GM23338 (cell line): ENCODE measurements around the gene SLC4A7. TPM values are rescaled to one million over a fixed set of nuclear protein-coding genes. Genes with fewer than 3 reads are reported as not detected.

Source experiments
- ATAC-seq: fragments of 200-7000 bp; cut with Tn5 transposase; 3 replicates; pipeline ENCODE4 v1.9.1; 2020
- DNase-seq: peaks from one replicate; pipeline ENCODE4 v3.0.0-alpha.2; 2015; ENCODE audit warnings: low spot score
- H2AFZ ChIP-seq: fragments of 200-600 bp; sonication (generic); 2 replicates; pipeline ENCODE4 v1.8.0; 2016; ENCODE audit warnings: antibody characterized with exemption, mild to moderate bottlenecking, moderate library complexity
- H3F3A ChIP-seq: fragments of 200-600 bp; sonication (generic); replicated peaks from 2 replicates; pipeline ENCODE4 v1.8.0; 2017; ENCODE audit warnings: antibody characterized with exemption, mixed run types, low read depth
- H3K27ac ChIP-seq: fragments of 200-600 bp; sonication (generic); 2 replicates; pipeline ENCODE4 v1.6.1; 2016; ENCODE audit warnings: low read depth
- H3K27me3 ChIP-seq: fragments of 200-600 bp; sonication (generic); 2 replicates; pipeline ENCODE4 v1.8.0; 2016; ENCODE audit warnings: mild to moderate bottlenecking, mixed run types, moderate library complexity; ENCODE audit not compliant: insufficient read depth
- H3K36me3 ChIP-seq: fragments of 200-600 bp; sonication (generic); 2 replicates; pipeline ENCODE4 v1.8.0; 2016; ENCODE audit warnings: mild to moderate bottlenecking; ENCODE audit not compliant: insufficient read depth
- H3K4me1 ChIP-seq: fragments of 200-600 bp; sonication (generic); 2 replicates; pipeline ENCODE4 v1.8.0; 2016; ENCODE audit warnings: mild to moderate bottlenecking, moderate library complexity; ENCODE audit not compliant: insufficient read depth
- H3K4me2 ChIP-seq: fragments of 200-600 bp; sonication (generic); 2 replicates; pipeline ENCODE4 v1.7.1; 2017; ENCODE audit warnings: mixed run types
- H3K4me3 ChIP-seq: fragments of 200-600 bp; sonication (generic); 2 replicates; pipeline ENCODE4 v1.6.1; 2016; ENCODE audit warnings: mixed run types
- H3K79me2 ChIP-seq: fragments of 200-600 bp; sonication (generic); replicated peaks from 2 replicates; pipeline ENCODE4 v1.8.0; 2017; ENCODE audit warnings: mild to moderate bottlenecking; ENCODE audit not compliant: insufficient read depth
- H3K9me2 ChIP-seq: fragments of 200-600 bp; sonication (generic); 2 replicates; pipeline ENCODE4 v1.8.0; 2017; ENCODE audit not compliant: insufficient read depth
- H4K20me1 ChIP-seq: fragments of 200-600 bp; sonication (generic); replicated peaks from 2 replicates; pipeline ENCODE4 v1.8.0; 2017; ENCODE audit warnings: mild to moderate bottlenecking; ENCODE audit not compliant: insufficient read depth
- H3K27ac Mint-ChIP-seq: 2 replicates; pipeline ENCODE4 v1.8.0; 2020; ENCODE audit warnings: inconsistent platforms, mild to moderate bottlenecking, moderate library complexity, mixed read lengths
- H3K27me3 Mint-ChIP-seq: 3 replicates; pipeline ENCODE4 v1.8.0; 2022; ENCODE audit warnings: low read depth, mild to moderate bottlenecking, moderate library complexity, mixed read lengths, inconsistent platforms; ENCODE audit not compliant: insufficient read depth, poor library complexity
- H3K36me3 Mint-ChIP-seq: 3 replicates; pipeline ENCODE4 v1.8.0; 2021; ENCODE audit warnings: low read depth, mild to moderate bottlenecking, inconsistent platforms, moderate library complexity, mixed read lengths
- H3K4me1 Mint-ChIP-seq: 3 replicates; pipeline ENCODE4 v1.8.0; 2020; ENCODE audit warnings: mild to moderate bottlenecking, inconsistent platforms, mixed read lengths
- H3K4me3 Mint-ChIP-seq: 3 replicates; pipeline ENCODE4 v1.8.0; 2021; ENCODE audit warnings: moderate library complexity, mild to moderate bottlenecking, inconsistent platforms, mixed read lengths
- H3K9me3 Mint-ChIP-seq: 3 replicates; pipeline ENCODE4 v1.8.0; 2020; ENCODE audit warnings: moderate library complexity, mild to moderate bottlenecking, inconsistent platforms, mixed read lengths
- CREB1 ChIP-seq: fragments of 250-450 bp; sonication (Bioruptor Pico); IDR thresholded peaks from 2 replicates; pipeline ENCODE4 v1.5.0; 2020; ENCODE audit warnings: low read depth, mild to moderate bottlenecking, moderate library complexity
- CTCF ChIP-seq, 2 experiments: fragments of 200-600 bp in 1 of 2; sonication (generic) in 1 of 2; conservative IDR thresholded peaks; 2 replicates each; pipeline versions ENCODE4 v1.5.1 to v1.6.1; 2016 to 2017; ENCODE audit warnings: antibody characterized with exemption in 2 of 2, low read depth in 2 of 2, mild to moderate bottlenecking in 2 of 2, moderate library complexity in 1 of 2
- ETS1 ChIP-seq: IDR thresholded peaks from 2 replicates; pipeline ENCODE4 v1.6.1; 2016; ENCODE audit warnings: antibody characterized with exemption
- EZH2 ChIP-seq: fragments of 200-600 bp; sonication (generic); IDR thresholded peaks from one replicate; pipeline ENCODE4 v1.8.0; 2017; ENCODE audit warnings: antibody characterized with exemption, mild to moderate bottlenecking, low read depth; ENCODE audit not compliant: unreplicated experiment
- EZH2phosphoT487 ChIP-seq: fragments of 200-600 bp; sonication (generic); IDR thresholded peaks from one replicate; pipeline ENCODE4 v1.8.1; 2018; ENCODE audit warnings: antibody characterized with exemption; ENCODE audit not compliant: unreplicated experiment
- JUNB ChIP-seq: IDR thresholded peaks from one replicate; pipeline ENCODE4 v1.6.1; 2016; ENCODE audit warnings: antibody characterized with exemption; ENCODE audit not compliant: unreplicated experiment
- POLR2AphosphoS5 ChIP-seq: IDR thresholded peaks from 2 replicates; pipeline ENCODE4 v1.6.1; 2016; ENCODE audit warnings: antibody characterized with exemption, low read depth
- REST ChIP-seq: IDR thresholded peaks from one replicate; pipeline ENCODE4 v1.6.1; 2018; ENCODE audit warnings: antibody characterized with exemption; ENCODE audit not compliant: unreplicated experiment
- STAT1 ChIP-seq: IDR thresholded peaks from one replicate; pipeline ENCODE4 v1.6.1; 2016; ENCODE audit warnings: antibody characterized with exemption; ENCODE audit not compliant: unreplicated experiment
- polyA plus RNA-seq: library from polyadenylated mRNA; unstranded; fragments of >200 nt; fragmentation: Nextera tagmentation; extraction: Ambion mirVana; gene quantifications from 2 replicates; pipeline ENCODE4 v1.2.1, GENCODE V29; 2016
- total RNA-seq: library from RNA; depleted of rRNA; stranded (reverse); fragments of >200 nt; shearing (Covaris generic); gene quantifications from 2 replicates; pipeline ENCODE4 v1.2.3, GENCODE V29; 2014

SLC4A7 gene
- total and polyA plus RNA-seq, 2 experiments from 2014 or later, result 44.4 to 101 TPM

GRCh38 chr3:27366062-27366591 is 118.1 kb downstream of the SLC4A7 start:
- H3F3A ChIP-seq, result no peaks in the 10 kb centered on the region
- no peaks in the 10 kb centered on the region for H3K27me3 ChIP-seq
- Mint-ChIP-seq H3K9me3 (no peaks in the 10 kb centered on the region; the same call in 2 of the 3 replicates), H3K4me1 (peaks cover 8% of the 10 kb centered on the region; the same call in 2 of the 3 replicates), H3K27me3 (peaks cover 15% of the 10 kb centered on the region), H3K4me3 (no peak overlapping the region), H3K36me3 (no peaks in the 10 kb centered on the region), H3K27ac (no peak overlapping the region)
- TF ChIP-seq CREB1 (CRISPR knock-in tag), result no peak
- no peak for TF ChIP-seq EZH2
- H3K9me2 ChIP-seq, result no peaks in the 10 kb centered on the region
- no peaks in the 10 kb centered on the region for H3K36me3 ChIP-seq
- H3K27ac ChIP-seq, result no peak overlapping the region
- H4K20me1 ChIP-seq, result no peaks in the 10 kb centered on the region
- no peak for DNase-seq
- no peaks in the 10 kb centered on the region for H3K79me2 ChIP-seq
- peaks cover 4% of the 10 kb centered on the region; the same call in 1 of the 2 replicates for H3K4me1 ChIP-seq
- H2AFZ ChIP-seq, result no peak overlapping the region
- no peak for ATAC-seq
- no peak overlapping the region for H3K4me2 ChIP-seq
- H3K4me3 ChIP-seq, result no peak overlapping the region

GRCh38 chr3:27360113-27361078 is 123.8 kb downstream of the SLC4A7 start:
- Mint-ChIP-seq H3K4me1 (peaks cover 15% of the 10 kb centered on the region), H3K27ac (no peak overlapping the region), H3K27me3 (peaks cover 4% of the 10 kb centered on the region), H3K36me3 (peaks cover 3% of the 10 kb centered on the region; the same call in 1 of the 3 replicates), H3K4me3 (no peak overlapping the region), H3K9me3 (no peaks in the 10 kb centered on the region; the same call in 2 of the 3 replicates)
- Histone ChIP-seq H3K27me3 (no peaks in the 10 kb centered on the region), H4K20me1 (no peaks in the 10 kb centered on the region), H3F3A (no peaks in the 10 kb centered on the region), H3K79me2 (no peaks in the 10 kb centered on the region), H3K4me3 (no peak overlapping the region), H2AFZ (no peak overlapping the region), H3K36me3 (no peaks in the 10 kb centered on the region), H3K4me1 (peaks cover 4% of the 10 kb centered on the region; the same call in 1 of the 2 replicates), H3K9me2 (no peaks in the 10 kb centered on the region), H3K27ac (no peak overlapping the region), H3K4me2 (no peak overlapping the region)
- no peak for ATAC-seq
- DNase-seq, result no peak
- TF ChIP-seq CREB1 (CRISPR knock-in tag), result no peak
- no peak for TF ChIP-seq STAT1
- TF ChIP-seq CTCF (conservative IDR thresholded peaks at IDR 0.05; ENCODE audit: low read depth in 2 of 2), result no peak
- TF ChIP-seq JUNB, result no peak
- no peak for TF ChIP-seq ETS1
- no peak for TF ChIP-seq EZH2
- TF ChIP-seq REST, result no peak
- TF ChIP-seq EZH2phosphoT487, result no peak
- no peak for TF ChIP-seq POLR2AphosphoS5
